Measurements from ENCODE around the gene DELE1.
A peak's percentile ranks its signal among the peaks of the same experiment; 100 is the strongest.

The DELE1 gene

GRCh38 chr5:141926434-141926833, 2.8 kb downstream of the DELE1 start:
- DNase-seq = no peak

- no peak for DNase-seq
Observed at GRCh38 chr5:141928051-141928450, 4.4 kb downstream of the DELE1 start.

- DNase-seq = no peak
Observed at GRCh38 chr5:141929398-141930058, 5.9 kb downstream of the DELE1 start.

GRCh38 chr5:141931694-141932093, 8.0 kb downstream of the DELE1 start:
- no peak for DNase-seq

GRCh38 chr5:141933151-141933550, 9.5 kb downstream of the DELE1 start:
- no peak for DNase-seq

- DNase-seq = no peak
Observed at GRCh38 chr5:141934099-141934844, 10.6 kb downstream of the DELE1 start.

- DNase-seq = no peak
Observed at GRCh38 chr5:141935538-141935937, 11.9 kb downstream of the DELE1 start.

- DNase-seq = no peak
Observed at GRCh38 chr5:141940695-141941271, 17.1 kb downstream of the DELE1 start.

- DNase-seq = peak; percentile 64
Observed at GRCh38 chr5:141941307-141941706, 17.6 kb downstream of the DELE1 start.

- no peak for DNase-seq
Observed at GRCh38 chr5:141941779-141942178, 18.1 kb downstream of the DELE1 start.

- no peak for DNase-seq
Observed at GRCh38 chr5:141942185-141942857, 18.6 kb downstream of the DELE1 start.

GRCh38 chr5:141944076-141944475, 20.4 kb downstream of the DELE1 start:
- no peak for DNase-seq

GRCh38 chr5:141945511-141946051, 21.9 kb downstream of the DELE1 start:
- DNase-seq = peak; percentile 6

- DNase-seq = no peak
Observed at GRCh38 chr5:141947316-141947715, 23.6 kb downstream of the DELE1 start.

GRCh38 chr5:141948812-141949211, 25.1 kb downstream of the DELE1 start:
- no peak for DNase-seq

- no peak for DNase-seq
Observed at GRCh38 chr5:141949511-141949910, 25.8 kb downstream of the DELE1 start.

- DNase-seq = no peak
Observed at GRCh38 chr5:141950207-141951005, 26.7 kb downstream of the DELE1 start.

- DNase-seq = no peak
Observed at GRCh38 chr5:141951332-141951781, 27.7 kb downstream of the DELE1 start.

- DNase-seq = no peak
Observed at GRCh38 chr5:141952020-141952419, 28.3 kb downstream of the DELE1 start.

GRCh38 chr5:141954194-141954593, 30.5 kb downstream of the DELE1 start:
- no peak for DNase-seq

GRCh38 chr5:141957367-141957996, 33.8 kb downstream of the DELE1 start:
- DNase-seq = no peak

- no peak for DNase-seq
Observed at GRCh38 chr5:141958113-141958512, 34.4 kb downstream of the DELE1 start, which contains the start of gene PCDH12. TSS of gene PCDH12 (minus strand) at chr5:141958202. CDS start at chr5:141957851, 351 bp downstream.
